ENCODE measurements around the gene DKKL1.

GRCh38 chr19:49333418-49333805 is 30.3 kb upstream of the DKKL1 start:
- TF ChIP-seq EZH2 (IDR thresholded peaks at IDR 0.05; ENCODE audit: low read depth, unreplicated experiment) (no peak), CTCF (conservative IDR thresholded peaks at IDR 0.05; ENCODE audit: low read depth in 2 of 2) (no peak)

All from GM23338 (cell line).